OCI-LY7 (cell line): ENCODE data around the gene ALDH16A1. TPM values are rescaled to one million over a fixed set of nuclear protein-coding genes. Genes with fewer than 3 reads are reported as not detected.

Source experiments
- BruUV-seq: library from RNA; stranded (reverse); fragments of 400-500 nt; replicated peaks from 2 replicates; lab custom pipeline; 2021; lab: Mats Ljungman, UMichigan
- CTCF ChIA-PET: fragments of 300-600 bp; sonication (Branson Sonifier 250); formaldehyde crosslinking; loops from one replicate; lab custom pipeline; 2022; ENCODE audit warnings: antibody characterized with exemption; ENCODE audit not compliant: unreplicated experiment; lab: Charles Lee
- POLR2A ChIA-PET: fragments of 300-600 bp; sonication (Branson Sonifier 250); formaldehyde crosslinking; loops from one replicate; lab custom pipeline; 2022; ENCODE audit warnings: antibody characterized with exemption; lab: Charles Lee
- DNase-seq: peaks from one replicate; pipeline ENCODE4 v3.0.0-alpha.2; 2015; ENCODE audit warnings: low spot score
- H2AFZ ChIP-seq: fragments of 200-600 bp; sonication (generic), shearing (Covaris generic); 2 replicates; pipeline ENCODE4 v1.6.1; 2014; ENCODE audit warnings: mild to moderate bottlenecking, antibody characterized with exemption, low read length, moderate library complexity
- H3K27ac ChIP-seq: fragments of 200-600 bp; sonication (generic); 2 replicates; pipeline ENCODE4 v1.5.1; 2014; ENCODE audit warnings: mixed run types, low read depth, mild to moderate bottlenecking, moderate library complexity, low read length, inconsistent platforms; ENCODE audit not compliant: poor library complexity, severe bottlenecking
- H3K36me3 ChIP-seq: fragments of 200-600 bp; sonication (generic); 2 replicates; pipeline ENCODE4 v1.6.1; 2014; ENCODE audit warnings: mild to moderate bottlenecking, antibody characterized with exemption, low read length, moderate library complexity, mixed read lengths; ENCODE audit not compliant: insufficient read depth
- H3K4me1 ChIP-seq: fragments of 200-600 bp; sonication (generic); 2 replicates; pipeline ENCODE4 v1.5.1; 2014; ENCODE audit warnings: mild to moderate bottlenecking, low read length; ENCODE audit not compliant: insufficient read depth, poor library complexity, severe bottlenecking
- H3K4me2 ChIP-seq: fragments of 200-600 bp; sonication (generic); 2 replicates; pipeline ENCODE4 v1.6.1; 2014; ENCODE audit warnings: mild to moderate bottlenecking, low read length
- H3K4me3 ChIP-seq: fragments of 200-600 bp; sonication (generic); 2 replicates; pipeline ENCODE4 v1.5.1; 2014; ENCODE audit warnings: mild to moderate bottlenecking, low read depth, low read length; ENCODE audit not compliant: poor library complexity, severe bottlenecking
- H3K79me2 ChIP-seq: fragments of 200-600 bp; sonication (generic); 2 replicates; pipeline ENCODE4 v1.6.1; 2016; ENCODE audit warnings: low read depth, mild to moderate bottlenecking, low read length, moderate library complexity, mixed read lengths; ENCODE audit not compliant: insufficient read depth
- H3K9me2 ChIP-seq: fragments of 200-600 bp; sonication (generic); 2 replicates; pipeline ENCODE4 v1.6.1; 2016; ENCODE audit warnings: mild to moderate bottlenecking, low read length, mixed read lengths; ENCODE audit not compliant: insufficient read depth
- H3K9me3 ChIP-seq: fragments of 200-600 bp; sonication (generic); 2 replicates; pipeline ENCODE4 v1.6.1; 2014; ENCODE audit warnings: mild to moderate bottlenecking, mixed run types, low read length, mixed read lengths
- H4K20me1 ChIP-seq: fragments of 200-600 bp; sonication (generic); 2 replicates; pipeline ENCODE4 v1.6.1; 2014; ENCODE audit warnings: mild to moderate bottlenecking, antibody characterized with exemption, low read length, moderate library complexity, mixed read lengths; ENCODE audit not compliant: insufficient read depth
- EZH2phosphoT487 ChIP-seq: fragments of 200-600 bp; sonication (generic); IDR thresholded peaks from 2 replicates; pipeline ENCODE4 v1.6.1; 2018; ENCODE audit warnings: low read depth, borderline replicate concordance, mild to moderate bottlenecking, mixed run types, antibody characterized with exemption, low read length, moderate library complexity, mixed read lengths
- intact Hi-C: fragments of 100-400 bp; cut with micrococcal nuclease; formaldehyde crosslinking; loops from one replicate; pipeline ENCODE4 v1.10.0; 2022; ENCODE audit not compliant: unreplicated experiment
- total RNA-seq, 2 experiments: library from RNA; depleted of rRNA in 1 of 2; stranded (reverse); fragments of >200 nt in 1 of 2; shearing (Covaris generic) in 1 of 2; gene quantifications; 2 replicates each; pipeline ENCODE4 v1.2.3, GENCODE V29; 2014 to 2022
- TF ChIP-seq, protein P1 (sequence below): fragments of 200-600 bp; sonication (generic); conservative IDR thresholded peaks from 2 replicates; pipeline ENCODE4 v1.5.1; 2014; ENCODE audit warnings: mild to moderate bottlenecking, antibody characterized with exemption, low read length, moderate library complexity, mixed read lengths

Gene ALDH16A1
- total RNA-seq, 2 experiments from 2014 or later, result 26.0 to 55.4 TPM

DNA sequence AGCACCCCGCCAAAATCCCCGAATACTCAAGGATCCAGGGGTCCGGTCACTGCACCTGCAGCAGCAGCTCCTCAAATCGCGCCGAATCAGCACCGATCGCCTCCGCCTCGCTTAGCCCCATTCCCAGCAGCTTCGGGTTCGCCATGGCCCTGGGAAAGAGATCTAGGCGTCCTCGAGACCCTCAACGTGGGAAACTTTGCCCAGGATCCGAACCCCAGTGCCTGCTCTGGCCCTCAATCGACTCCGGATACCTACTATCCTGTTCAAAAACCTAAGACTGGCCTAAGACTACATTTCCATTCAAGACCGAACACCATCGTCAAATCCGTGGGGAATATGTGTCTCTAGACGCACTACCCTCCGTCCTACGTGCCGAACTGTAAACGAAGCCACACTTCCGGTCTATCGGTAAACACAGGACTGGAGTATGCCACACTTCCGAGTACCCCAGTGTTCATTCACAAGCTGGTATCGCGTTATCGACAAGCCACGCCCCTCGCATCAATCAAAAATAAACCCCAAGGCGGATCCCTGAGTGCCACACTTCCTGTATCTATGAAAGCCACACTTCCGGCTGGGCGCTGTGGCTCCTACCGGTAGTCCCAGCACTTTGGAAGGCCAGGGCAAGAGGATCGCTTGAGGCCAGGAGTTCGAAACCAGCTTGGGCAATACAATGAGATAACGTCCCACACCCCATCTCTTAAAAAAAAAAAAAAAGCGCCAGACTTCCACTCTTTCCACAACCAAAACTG is 1.4 kb upstream of the ALDH16A1 start, which contains the start of gene PIH1D1:
Gene PIH1D1, minus strand, starts transcription at position 385 of the 752 bp plus-strand sequence. Its CDS starts 240 bp downstream, at position 145.
- Histone ChIP-seq H3K4me3 (peak within 1 kb of the TSS; percentile 93), H3K4me1 (peaks cover 31% of the 10 kb centered on the region), H3K9me3 (no peaks in the 10 kb centered on the region), H3K9me2 (no peaks in the 10 kb centered on the region), H2AFZ (peak within 1 kb of the TSS; percentile 39; the same call in 1 of the 2 replicates), H3K79me2 (peaks cover 44% of the 10 kb centered on the region), H3K27ac (peak within 1 kb of the TSS; percentile 92), H3K4me2 (peak within 1 kb of the TSS; percentile 88), H3K36me3 (peaks cover 49% of the 10 kb centered on the region), H4K20me1 (no peaks in the 10 kb centered on the region)
- ChIA-PET POLR2A (interaction anchor here (0.6 to 1.5 kb wide), 5 partner anchors 8 to 358 kb away, joined by 3 to 4 read pairs (median 3); partner anchors contain the start of gene RPL13A), CTCF (interaction anchor here (0.6 kb wide), 1 partner anchor 47 kb away, joined by 5 read pairs; no protein-coding TSS in a partner anchor)
- TF ChIP-seq, protein P1, sequence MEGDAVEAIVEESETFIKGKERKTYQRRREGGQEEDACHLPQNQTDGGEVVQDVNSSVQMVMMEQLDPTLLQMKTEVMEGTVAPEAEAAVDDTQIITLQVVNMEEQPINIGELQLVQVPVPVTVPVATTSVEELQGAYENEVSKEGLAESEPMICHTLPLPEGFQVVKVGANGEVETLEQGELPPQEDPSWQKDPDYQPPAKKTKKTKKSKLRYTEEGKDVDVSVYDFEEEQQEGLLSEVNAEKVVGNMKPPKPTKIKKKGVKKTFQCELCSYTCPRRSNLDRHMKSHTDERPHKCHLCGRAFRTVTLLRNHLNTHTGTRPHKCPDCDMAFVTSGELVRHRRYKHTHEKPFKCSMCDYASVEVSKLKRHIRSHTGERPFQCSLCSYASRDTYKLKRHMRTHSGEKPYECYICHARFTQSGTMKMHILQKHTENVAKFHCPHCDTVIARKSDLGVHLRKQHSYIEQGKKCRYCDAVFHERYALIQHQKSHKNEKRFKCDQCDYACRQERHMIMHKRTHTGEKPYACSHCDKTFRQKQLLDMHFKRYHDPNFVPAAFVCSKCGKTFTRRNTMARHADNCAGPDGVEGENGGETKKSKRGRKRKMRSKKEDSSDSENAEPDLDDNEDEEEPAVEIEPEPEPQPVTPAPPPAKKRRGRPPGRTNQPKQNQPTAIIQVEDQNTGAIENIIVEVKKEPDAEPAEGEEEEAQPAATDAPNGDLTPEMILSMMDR, result no peak
- TF ChIP-seq EZH2phosphoT487, result no peak
- TSS peak; percentile 82 for BruUV-seq
- DNase-seq, result peak; percentile 100
- intact Hi-C loops, result loop anchor here (5.0 kb wide), 1 partner anchor 36 kb away; the partner anchor contains the start of gene RPL13A

DNA sequence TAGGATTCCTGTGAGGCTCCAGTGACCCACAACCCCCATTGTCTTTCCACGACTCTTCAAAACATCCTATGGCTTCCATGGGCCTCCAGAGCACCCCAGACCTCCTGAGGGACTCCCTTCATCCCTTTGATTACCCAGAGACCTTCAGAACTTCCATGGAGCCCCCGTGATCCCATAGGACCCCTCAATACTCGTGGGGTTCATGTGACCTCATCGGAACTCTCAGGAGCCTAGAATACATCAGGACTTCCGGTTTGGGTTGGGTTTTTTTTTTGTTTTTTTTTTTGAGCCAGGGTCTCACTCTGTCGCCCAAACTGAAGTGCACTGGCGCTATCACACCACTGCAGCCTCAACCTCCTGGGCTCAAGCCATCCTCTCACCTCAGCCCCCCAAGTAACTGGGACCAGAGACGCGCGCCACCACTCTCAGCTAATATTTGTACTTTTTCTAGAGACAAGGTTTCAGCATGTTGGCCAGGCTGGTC is 774 bp downstream of the ALDH16A1 start:
- peak; percentile 47 for DNase-seq
- TSS peak; percentile 96 for BruUV-seq
- Histone ChIP-seq H2AFZ (no peak overlapping the region), H4K20me1 (no peaks in the 10 kb centered on the region), H3K4me1 (peaks cover 31% of the 10 kb centered on the region), H3K4me2 (peak overlapping the region; percentile 94), H3K36me3 (peaks cover 37% of the 10 kb centered on the region), H3K27ac (peak overlapping the region; percentile 92), H3K4me3 (peak overlapping the region; percentile 93), H3K9me2 (no peaks in the 10 kb centered on the region), H3K9me3 (no peaks in the 10 kb centered on the region), H3K79me2 (peaks cover 44% of the 10 kb centered on the region)
- ChIA-PET POLR2A (interaction anchor here (0.6 to 1.1 kb wide), 5 partner anchors 10 to 873 kb away, joined by 3 to 7 read pairs (median 3); no protein-coding TSS in a partner anchor), CTCF (no interaction called here)
- intact Hi-C loops, result loop anchor here (5.0 kb wide), 1 partner anchor 34 kb away; the partner anchor contains the start of gene RPL13A
- TF ChIP-seq, protein P1, result no peak
- no peak for TF ChIP-seq EZH2phosphoT487
